HepG2 (cell line): ENCODE data around the gene DOCK11. TPM values are rescaled to one million over a fixed set of nuclear protein-coding genes. Genes with fewer than 3 reads are reported as not detected.

ENCODE experiments used
- ATF3 ChIP-seq: sonication (generic); formaldehyde crosslinking; IDR thresholded peaks from 2 replicates; pipeline ENCODE4 v1.4.0; 2020; ENCODE audit warnings: missing genetic modification reagents
- KMT2A ChIP-seq: sonication (generic); formaldehyde crosslinking; IDR thresholded peaks from 2 replicates; pipeline ENCODE4 v1.4.0; 2020; ENCODE audit warnings: missing genetic modification reagents
- MEIS1 ChIP-seq: sonication (generic); formaldehyde crosslinking; IDR thresholded peaks from 2 replicates; pipeline ENCODE4 v1.9.0; 2021; ENCODE audit warnings: mild to moderate bottlenecking, missing genetic modification reagents, moderate library complexity, borderline replicate concordance
- NFAT5 ChIP-seq: sonication (generic); formaldehyde crosslinking; IDR thresholded peaks from 2 replicates; pipeline ENCODE4 v1.4.0; 2020; ENCODE audit warnings: missing genetic modification reagents
- NFKB2 ChIP-seq: sonication (generic); formaldehyde crosslinking; IDR thresholded peaks from 2 replicates; pipeline ENCODE4 v1.4.0; 2020; ENCODE audit warnings: missing genetic modification reagents, borderline replicate concordance
- REPIN1 ChIP-seq: sonication (generic); formaldehyde crosslinking; IDR thresholded peaks from 2 replicates; pipeline ENCODE4 v1.8.0; 2022; ENCODE audit warnings: missing genetic modification reagents, low read depth, mild to moderate bottlenecking, borderline replicate concordance
- SKIL ChIP-seq: sonication (generic); formaldehyde crosslinking; IDR thresholded peaks from 2 replicates; pipeline ENCODE4 v1.8.0; 2022; ENCODE audit warnings: missing genetic modification reagents, mild to moderate bottlenecking, moderate library complexity, borderline replicate concordance
- TRIM24 ChIP-seq: sonication (generic); formaldehyde crosslinking; IDR thresholded peaks from 2 replicates; pipeline ENCODE4 v1.8.0; 2022; ENCODE audit warnings: mild to moderate bottlenecking, missing genetic modification reagents
- U2AF1 ChIP-seq: fragments of 200-400 bp; formaldehyde crosslinking; optimal IDR thresholded peaks from 2 replicates; pipeline ENCODE3; 2017; ENCODE audit warnings: mild to moderate bottlenecking, low read depth, low read length
- ZBTB7B ChIP-seq: sonication (generic); formaldehyde crosslinking; IDR thresholded peaks from 2 replicates; pipeline ENCODE4 v1.4.0; 2020; ENCODE audit warnings: missing genetic modification reagents
- ZNF430 ChIP-seq: sonication (generic); formaldehyde crosslinking; IDR thresholded peaks from 2 replicates; pipeline ENCODE4 v1.9.0; 2021; ENCODE audit warnings: mild to moderate bottlenecking, missing genetic modification reagents
- ZNF772 ChIP-seq: sonication (generic); formaldehyde crosslinking; IDR thresholded peaks from 2 replicates; pipeline ENCODE4 v1.5.0; 2020; ENCODE audit warnings: mild to moderate bottlenecking, missing genetic modification reagents
- ZNF781 ChIP-seq: sonication (generic); formaldehyde crosslinking; IDR thresholded peaks from 2 replicates; pipeline ENCODE4 v1.5.1; 2020; ENCODE audit warnings: borderline replicate concordance, mild to moderate bottlenecking, missing genetic modification reagents; ENCODE audit errors: not compliant biosample characterization
- ZNF891 ChIP-seq: sonication (generic); formaldehyde crosslinking; IDR thresholded peaks from 2 replicates; pipeline ENCODE4 v1.5.0; 2020; ENCODE audit warnings: mild to moderate bottlenecking, missing genetic modification reagents
- polyA plus RNA-seq, 8 experiments: library from polyadenylated mRNA; depleted of rRNA in 3 of 8; stranded (reverse) in 7 of 8; unstranded in 1 of 8; fragments of >200 nt; fragmentation: Illumina TruSeq in 4 of 8; extraction: Trizol in 4 of 8; gene quantifications; 2 replicates each; pipeline versions ENCODE4 v1.2.1 to v1.2.3, GENCODE V29; 2011 to 2016; ENCODE audit warnings: low read depth in 4 of 8, missing spikeins in 1 of 8, mixed read lengths in 1 of 8; ENCODE audit not compliant: insufficient read depth in 1 of 8
- total RNA-seq, 5 experiments: library from RNA; depleted of rRNA; stranded (reverse); fragments of >200 nt; fragmentation: Illumina TruSeq; extraction: Trizol; gene quantifications; 2 replicates each; pipeline ENCODE4 v1.2.3, GENCODE V29; 2016; ENCODE audit warnings: low read depth in 1 of 5
- TF ChIP-seq, protein P1 (sequence below): sonication (generic); formaldehyde crosslinking; IDR thresholded peaks from 2 replicates; pipeline ENCODE4 v1.4.0; 2020; ENCODE audit warnings: missing genetic modification reagents, mild to moderate bottlenecking, borderline replicate concordance
- TF ChIP-seq, protein P2 (sequence below): sonication (generic); formaldehyde crosslinking; IDR thresholded peaks from 2 replicates; pipeline ENCODE4 v1.8.0; 2022; ENCODE audit warnings: missing genetic modification reagents, mild to moderate bottlenecking, inconsistent platforms, borderline replicate concordance

DOCK11 gene
- total and polyA plus RNA-seq, 2 of the 13 experiments (the other 11 are each of a cell fraction or from before 2014, with no cell fraction given) = 0.02 to 0.12 TPM

GRCh38 chrX:118726887-118727685 is 231.5 kb downstream of the DOCK11 start, which contains the start of gene IL13RA1 (continued):
- TF ChIP-seq, protein P1, sequence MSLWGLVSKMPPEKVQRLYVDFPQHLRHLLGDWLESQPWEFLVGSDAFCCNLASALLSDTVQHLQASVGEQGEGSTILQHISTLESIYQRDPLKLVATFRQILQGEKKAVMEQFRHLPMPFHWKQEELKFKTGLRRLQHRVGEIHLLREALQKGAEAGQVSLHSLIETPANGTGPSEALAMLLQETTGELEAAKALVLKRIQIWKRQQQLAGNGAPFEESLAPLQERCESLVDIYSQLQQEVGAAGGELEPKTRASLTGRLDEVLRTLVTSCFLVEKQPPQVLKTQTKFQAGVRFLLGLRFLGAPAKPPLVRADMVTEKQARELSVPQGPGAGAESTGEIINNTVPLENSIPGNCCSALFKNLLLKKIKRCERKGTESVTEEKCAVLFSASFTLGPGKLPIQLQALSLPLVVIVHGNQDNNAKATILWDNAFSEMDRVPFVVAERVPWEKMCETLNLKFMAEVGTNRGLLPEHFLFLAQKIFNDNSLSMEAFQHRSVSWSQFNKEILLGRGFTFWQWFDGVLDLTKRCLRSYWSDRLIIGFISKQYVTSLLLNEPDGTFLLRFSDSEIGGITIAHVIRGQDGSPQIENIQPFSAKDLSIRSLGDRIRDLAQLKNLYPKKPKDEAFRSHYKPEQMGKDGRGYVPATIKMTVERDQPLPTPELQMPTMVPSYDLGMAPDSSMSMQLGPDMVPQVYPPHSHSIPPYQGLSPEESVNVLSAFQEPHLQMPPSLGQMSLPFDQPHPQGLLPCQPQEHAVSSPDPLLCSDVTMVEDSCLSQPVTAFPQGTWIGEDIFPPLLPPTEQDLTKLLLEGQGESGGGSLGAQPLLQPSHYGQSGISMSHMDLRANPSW (CRISPR knock-in tag) = no peak
- peak; percentile 84 for TF ChIP-seq SKIL (CRISPR knock-in tag)
- 0 out of 2 replicates have a peak, but pooled peaks have one; percentile 50 for TF ChIP-seq REPIN1 (CRISPR knock-in tag)
- TF ChIP-seq ZNF781 (CRISPR knock-in tag) = no peak
- TF ChIP-seq KMT2A (CRISPR knock-in tag) = 0 out of 2 replicates have a peak, but pooled peaks have one; percentile 3
- no peak for TF ChIP-seq TRIM24 (CRISPR knock-in tag)
- TF ChIP-seq U2AF1 = no peak
- peak; percentile 15; the same call in 1 of the 2 replicates for TF ChIP-seq ATF3 (CRISPR knock-in tag)
- TF ChIP-seq MEIS1 (CRISPR knock-in tag) = no peak
- TF ChIP-seq ZBTB7B = no peak; the same call in 1 of the 2 replicates
- TF ChIP-seq, protein P2, sequence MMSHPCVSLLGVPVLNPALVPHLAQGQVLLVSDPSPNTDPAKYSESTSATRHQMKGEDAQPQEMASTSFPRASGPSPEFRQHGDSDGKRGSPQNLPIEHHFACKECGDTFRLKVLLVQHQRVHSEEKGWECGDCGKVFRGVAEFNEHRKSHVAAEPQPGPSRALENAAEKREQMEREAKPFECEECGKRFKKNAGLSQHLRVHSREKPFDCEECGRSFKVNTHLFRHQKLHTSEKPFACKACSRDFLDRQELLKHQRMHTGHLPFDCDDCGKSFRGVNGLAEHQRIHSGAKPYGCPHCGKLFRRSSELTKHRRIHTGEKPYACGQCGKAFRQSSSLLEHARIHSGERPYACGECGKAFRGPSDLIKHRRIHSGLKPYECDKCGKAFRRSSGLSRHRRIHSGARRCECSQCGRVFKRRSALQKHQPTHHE = no peak
- TF ChIP-seq NFKB2 (CRISPR knock-in tag) = 0 out of 2 replicates have a peak, but pooled peaks have one; percentile 40
- TF ChIP-seq ZNF772 = no peak
- TF ChIP-seq ZNF430 (CRISPR knock-in tag) = peak; percentile 19; the same call in 1 of the 2 replicates
- TF ChIP-seq NFAT5 (CRISPR knock-in tag) = no peak
- no peak for TF ChIP-seq ZNF891 (CRISPR knock-in tag)
